Kidney epithelial cell (primary cell): Measurements from ENCODE around the gene CELSR2. TPM values are rescaled to one million over a fixed set of nuclear protein-coding genes. Genes with fewer than 3 reads are reported as not detected.
A peak's percentile ranks its signal among the peaks of the same experiment; 100 is the strongest.

Experiments
- DNase-seq: peaks from one replicate; pipeline ENCODE4 v3.0.0-alpha.2; 2010; ENCODE audit warnings: low read depth
- H3K27me3 ChIP-seq: 2 replicates; pipeline ENCODE4 v1.6.0; 2011; ENCODE audit warnings: low read length; ENCODE audit not compliant: control insufficient read depth, insufficient read depth
- H3K36me3 ChIP-seq: 2 replicates; pipeline ENCODE4 v1.5.1; 2011; ENCODE audit warnings: low read length; ENCODE audit not compliant: control insufficient read depth, insufficient read depth
- H3K4me3 ChIP-seq: 2 replicates; pipeline ENCODE4 v1.5.1; 2011; ENCODE audit warnings: low read depth, mild to moderate bottlenecking, control low read depth, low read length
- total RNA-seq: library from RNA; depleted of rRNA; stranded (reverse); fragments of >200 nt; gene quantifications from 2 replicates; pipeline ENCODE4 v1.2.3, GENCODE V29; 2015
- TF ChIP-seq, protein P1 (sequence below): IDR thresholded peaks from 2 replicates; pipeline ENCODE4 v1.5.1; 2011; ENCODE audit warnings: mild to moderate bottlenecking, moderate library complexity, low read length, control low read depth, inconsistent platforms; ENCODE audit not compliant: insufficient read depth, poor library complexity, severe bottlenecking

CELSR2 gene
- total RNA-seq, 1 donor from 2014 or later: 18.1 TPM

DNA sequence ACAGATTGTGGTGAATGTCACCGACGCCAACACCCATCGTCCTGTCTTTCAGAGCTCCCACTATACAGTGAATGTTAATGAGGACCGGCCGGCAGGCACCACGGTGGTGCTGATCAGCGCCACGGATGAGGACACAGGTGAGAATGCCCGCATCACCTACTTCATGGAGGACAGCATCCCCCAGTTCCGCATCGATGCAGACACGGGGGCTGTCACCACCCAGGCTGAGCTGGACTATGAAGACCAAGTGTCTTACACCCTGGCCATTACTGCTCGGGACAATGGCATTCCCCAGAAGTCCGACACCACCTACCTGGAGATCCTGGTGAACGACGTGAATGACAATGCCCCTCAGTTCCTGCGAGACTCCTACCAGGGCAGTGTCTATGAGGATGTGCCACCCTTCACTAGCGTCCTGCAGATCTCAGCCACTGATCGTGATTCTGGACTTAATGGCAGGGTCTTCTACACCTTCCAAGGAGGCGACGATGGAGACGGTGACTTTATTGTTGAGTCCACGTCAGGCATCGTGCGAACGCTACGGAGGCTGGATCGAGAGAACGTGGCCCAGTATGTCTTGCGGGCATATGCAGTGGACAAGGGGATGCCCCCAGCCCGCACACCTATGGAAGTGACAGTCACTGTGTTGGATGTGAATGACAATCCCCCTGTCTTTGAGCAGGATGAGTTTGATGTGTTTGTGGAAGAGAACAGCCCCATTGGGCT is 3.0 kb downstream of the CELSR2 start:
- Histone ChIP-seq H3K27me3 (no peaks in the 10 kb centered on the region), H3K36me3 (no peaks in the 10 kb centered on the region), H3K4me3 (no peak overlapping the region)
- TF ChIP-seq, protein P1, sequence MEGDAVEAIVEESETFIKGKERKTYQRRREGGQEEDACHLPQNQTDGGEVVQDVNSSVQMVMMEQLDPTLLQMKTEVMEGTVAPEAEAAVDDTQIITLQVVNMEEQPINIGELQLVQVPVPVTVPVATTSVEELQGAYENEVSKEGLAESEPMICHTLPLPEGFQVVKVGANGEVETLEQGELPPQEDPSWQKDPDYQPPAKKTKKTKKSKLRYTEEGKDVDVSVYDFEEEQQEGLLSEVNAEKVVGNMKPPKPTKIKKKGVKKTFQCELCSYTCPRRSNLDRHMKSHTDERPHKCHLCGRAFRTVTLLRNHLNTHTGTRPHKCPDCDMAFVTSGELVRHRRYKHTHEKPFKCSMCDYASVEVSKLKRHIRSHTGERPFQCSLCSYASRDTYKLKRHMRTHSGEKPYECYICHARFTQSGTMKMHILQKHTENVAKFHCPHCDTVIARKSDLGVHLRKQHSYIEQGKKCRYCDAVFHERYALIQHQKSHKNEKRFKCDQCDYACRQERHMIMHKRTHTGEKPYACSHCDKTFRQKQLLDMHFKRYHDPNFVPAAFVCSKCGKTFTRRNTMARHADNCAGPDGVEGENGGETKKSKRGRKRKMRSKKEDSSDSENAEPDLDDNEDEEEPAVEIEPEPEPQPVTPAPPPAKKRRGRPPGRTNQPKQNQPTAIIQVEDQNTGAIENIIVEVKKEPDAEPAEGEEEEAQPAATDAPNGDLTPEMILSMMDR: no peak
- no peak for DNase-seq

DNA sequence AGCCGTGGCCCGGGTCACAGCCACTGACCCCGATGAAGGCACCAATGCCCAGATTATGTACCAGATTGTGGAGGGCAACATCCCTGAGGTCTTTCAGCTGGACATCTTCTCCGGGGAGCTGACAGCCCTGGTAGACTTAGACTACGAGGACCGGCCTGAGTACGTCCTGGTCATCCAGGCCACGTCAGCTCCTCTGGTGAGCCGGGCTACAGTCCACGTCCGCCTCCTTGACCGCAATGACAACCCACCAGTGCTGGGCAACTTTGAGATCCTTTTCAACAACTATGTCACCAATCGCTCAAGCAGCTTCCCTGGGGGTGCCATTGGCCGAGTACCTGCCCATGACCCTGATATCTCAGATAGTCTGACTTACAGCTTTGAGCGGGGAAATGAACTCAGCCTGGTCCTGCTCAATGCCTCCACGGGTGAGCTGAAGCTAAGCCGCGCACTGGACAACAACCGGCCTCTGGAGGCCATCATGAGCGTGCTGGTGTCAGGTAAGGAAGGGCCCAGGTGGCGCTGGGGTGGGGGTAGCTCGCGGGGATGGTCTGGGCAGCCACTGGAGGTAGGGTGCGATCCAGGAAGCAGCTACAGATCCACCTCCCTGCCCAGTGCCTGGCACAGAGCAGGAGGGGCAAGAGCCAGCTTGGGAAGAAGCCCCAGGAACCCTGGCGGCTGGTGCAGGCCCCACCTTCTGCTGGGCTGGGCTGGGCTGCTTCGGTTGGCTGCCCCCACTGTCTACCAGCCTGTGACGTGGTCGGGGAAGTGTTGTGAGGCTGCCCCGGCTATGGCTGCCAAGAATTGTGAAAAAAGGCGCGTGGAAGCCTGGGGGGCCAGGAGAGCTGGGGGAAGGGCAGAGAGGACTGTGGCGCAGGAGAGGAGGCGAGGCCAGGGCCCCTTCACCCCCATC is 3.8 kb downstream of the CELSR2 start:
- TF ChIP-seq, protein P1: no peak
- Histone ChIP-seq H3K27me3 (no peaks in the 10 kb centered on the region), H3K4me3 (peak overlapping the region; percentile 13), H3K36me3 (no peaks in the 10 kb centered on the region)
- DNase-seq: peak; percentile 50

DNA sequence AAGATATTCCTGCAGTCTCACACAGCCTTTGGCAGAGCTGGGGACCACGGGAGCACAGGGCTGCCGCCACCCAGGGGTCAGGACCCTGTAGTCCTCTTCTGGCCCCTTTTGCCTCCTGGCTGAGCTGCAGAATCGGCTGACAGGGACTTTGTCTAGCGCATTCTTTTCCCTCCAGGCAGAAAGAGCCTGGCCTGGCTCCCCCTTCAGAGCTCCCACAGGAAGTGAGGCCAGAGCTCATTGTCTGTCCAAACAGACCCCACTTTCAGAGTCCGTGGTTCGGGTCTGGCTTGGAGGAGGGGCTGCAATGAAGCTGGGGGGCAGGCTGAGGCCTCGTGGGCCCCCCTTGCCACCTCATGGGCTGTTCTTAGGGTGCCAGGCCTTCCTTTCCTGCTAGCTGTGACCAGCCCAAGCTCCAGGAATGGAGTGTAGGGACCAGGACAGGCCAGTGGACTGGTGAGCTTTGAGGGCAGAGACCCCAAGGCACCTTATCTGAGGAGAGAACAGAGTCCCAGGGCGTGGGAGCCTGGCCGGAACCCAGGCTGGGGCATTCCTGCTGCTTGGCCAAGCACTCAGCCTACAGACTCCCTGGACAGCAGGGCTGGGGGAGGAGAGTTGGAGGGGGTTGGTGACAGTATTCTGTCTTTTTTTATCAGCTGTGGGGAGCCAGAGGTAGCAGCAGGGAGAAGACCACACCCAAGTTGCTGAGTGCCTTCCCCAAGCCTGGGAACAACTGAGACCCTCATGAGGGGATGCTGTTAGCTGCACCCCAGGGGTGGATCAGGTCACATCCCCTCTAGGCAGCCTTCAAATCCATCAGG is 4.7 kb downstream of the CELSR2 start:
- TF ChIP-seq, protein P1: no peak
- peak; percentile 43 for DNase-seq
- Histone ChIP-seq H3K4me3 (peak overlapping the region; percentile 20), H3K27me3 (no peaks in the 10 kb centered on the region), H3K36me3 (no peaks in the 10 kb centered on the region)

DNA sequence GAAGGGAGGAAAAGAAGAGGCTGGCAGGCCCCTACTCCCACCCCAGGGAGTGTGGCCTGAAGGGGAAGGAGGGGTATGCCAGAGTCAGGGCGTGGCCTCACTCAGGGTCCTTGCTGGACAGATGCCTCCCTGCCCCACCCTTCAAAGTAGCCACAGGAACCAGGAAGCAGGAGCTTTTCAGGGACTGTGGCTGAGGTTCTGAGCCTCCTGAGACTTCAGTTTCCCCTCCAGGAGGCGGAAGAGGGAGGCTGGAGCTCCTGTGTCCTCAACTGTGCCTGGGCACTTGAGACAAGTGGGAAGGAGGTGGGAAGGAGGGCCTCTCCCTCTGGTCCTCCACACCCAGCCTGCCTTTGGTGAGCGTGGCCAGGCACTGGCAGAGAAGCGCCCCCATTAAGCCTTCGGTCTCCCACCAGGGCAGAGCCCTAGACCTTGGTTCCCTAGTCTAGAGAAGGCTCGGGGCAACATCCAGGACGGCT is 5.3 kb downstream of the CELSR2 start:
- Histone ChIP-seq H3K27me3 (no peaks in the 10 kb centered on the region), H3K4me3 (no peak overlapping the region), H3K36me3 (no peaks in the 10 kb centered on the region)
- no peak for DNase-seq
- TF ChIP-seq, protein P1: peak; percentile 16

DNA sequence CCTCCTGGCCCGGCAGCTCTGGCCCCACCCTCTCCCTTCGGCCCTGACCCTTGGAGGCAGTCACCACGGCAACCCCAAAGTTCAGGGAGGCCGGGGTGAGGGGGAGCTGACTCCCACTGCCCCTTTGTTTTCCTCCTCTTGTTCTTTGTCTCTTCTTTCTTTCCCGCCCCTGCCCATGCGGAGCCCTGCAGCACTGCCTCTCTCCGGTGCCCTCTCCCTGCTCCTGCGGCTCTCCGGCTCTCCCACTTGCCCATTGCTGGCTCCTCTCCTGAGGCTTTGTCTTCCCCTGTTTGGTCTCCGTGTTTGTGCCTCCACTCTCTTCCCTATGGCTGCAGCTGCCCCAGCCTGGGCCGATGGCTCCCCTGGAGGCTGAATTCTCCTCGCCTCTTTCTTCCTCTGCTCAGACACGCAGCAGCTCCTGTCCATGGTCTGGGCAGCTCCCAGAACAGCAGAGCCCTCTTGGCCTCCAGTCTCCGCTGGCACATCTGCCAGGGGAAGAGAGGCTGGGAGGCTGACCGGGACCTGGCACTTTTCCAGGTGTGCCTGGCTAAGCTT is 5.8 kb downstream of the CELSR2 start:
- Histone ChIP-seq H3K27me3 (no peaks in the 10 kb centered on the region), H3K36me3 (no peaks in the 10 kb centered on the region), H3K4me3 (no peak overlapping the region)
- no peak for DNase-seq
- TF ChIP-seq, protein P1: peak; percentile 36
